Astrocyte (in vitro differentiated cells and primary cell): ENCODE data around the gene SPRED2. TPM values are rescaled to one million over a fixed set of nuclear protein-coding genes. Genes with fewer than 3 reads are reported as not detected.

Source experiments
- DNase-seq: peaks from one replicate; pipeline ENCODE4 v3.0.0-alpha.2; 2010; ENCODE audit warnings: low read depth
- FAIRE-seq: peaks from 2 replicates; lab custom pipeline; 2011; peaks lifted over from hg19 to GRCh38; lab: Jason Lieb, UNC
- H2AFZ ChIP-seq: 2 replicates; pipeline ENCODE4 v1.6.0; 2012; ENCODE audit warnings: low read depth, low read length, inconsistent platforms
- H3K27ac ChIP-seq: 2 replicates; pipeline ENCODE4 v1.5.1; 2011; ENCODE audit warnings: low read depth, low read length, inconsistent platforms
- H3K27me3 ChIP-seq: 2 replicates; pipeline ENCODE4 v1.6.0; 2011; ENCODE audit warnings: low read length, inconsistent platforms; ENCODE audit not compliant: insufficient read depth
- H3K36me3 ChIP-seq: 2 replicates; pipeline ENCODE4 v1.5.1; 2011; ENCODE audit warnings: low read length, inconsistent platforms; ENCODE audit not compliant: insufficient read depth
- H3K4me1 ChIP-seq: 2 replicates; pipeline ENCODE4 v1.5.1; 2011; ENCODE audit warnings: low read length, inconsistent platforms; ENCODE audit not compliant: insufficient read depth
- H3K4me2 ChIP-seq: 2 replicates; pipeline ENCODE4 v1.6.0; 2012; ENCODE audit warnings: low read length, inconsistent platforms
- H3K4me3 ChIP-seq: 2 replicates; pipeline ENCODE4 v1.5.1; 2011; ENCODE audit warnings: low read depth, mild to moderate bottlenecking, low read length, inconsistent platforms; ENCODE audit not compliant: insufficient read depth
- H3K79me2 ChIP-seq: 2 replicates; pipeline ENCODE4 v1.6.0; 2012; ENCODE audit warnings: mild to moderate bottlenecking, low read length, inconsistent platforms; ENCODE audit not compliant: insufficient read depth
- H3K9ac ChIP-seq: 2 replicates; pipeline ENCODE4 v1.6.0; 2012; ENCODE audit warnings: mild to moderate bottlenecking, low read length, inconsistent platforms
- H3K9me3 ChIP-seq: 2 replicates; pipeline ENCODE4 v1.5.1; 2012; ENCODE audit warnings: low read depth, mild to moderate bottlenecking, low read length, inconsistent platforms; ENCODE audit not compliant: insufficient read depth
- H4K20me1 ChIP-seq: 2 replicates; pipeline ENCODE4 v1.6.0; 2012; ENCODE audit warnings: low read length, inconsistent platforms; ENCODE audit not compliant: insufficient read depth
- H3K27ac Mint-ChIP-seq: one replicate; pipeline ENCODE4 v1.8.0; 2021; ENCODE audit warnings: mild to moderate bottlenecking, mixed read lengths; ENCODE audit not compliant: unreplicated experiment
- H3K27me3 Mint-ChIP-seq: one replicate; pipeline ENCODE4 v1.8.0; 2021; ENCODE audit warnings: low read depth, mixed read lengths; ENCODE audit not compliant: unreplicated experiment
- H3K36me3 Mint-ChIP-seq: one replicate; pipeline ENCODE4 v1.8.0; 2021; ENCODE audit warnings: low read depth, mixed read lengths; ENCODE audit not compliant: unreplicated experiment
- H3K4me1 Mint-ChIP-seq: one replicate; pipeline ENCODE4 v1.8.0; 2021; ENCODE audit warnings: low read depth, mixed read lengths; ENCODE audit not compliant: unreplicated experiment
- H3K4me3 Mint-ChIP-seq: one replicate; pipeline ENCODE4 v1.8.0; 2021; ENCODE audit warnings: mild to moderate bottlenecking, moderate library complexity, mixed read lengths; ENCODE audit not compliant: unreplicated experiment
- H3K9me3 Mint-ChIP-seq: one replicate; pipeline ENCODE4 v1.8.0; 2021; ENCODE audit warnings: mild to moderate bottlenecking, mixed read lengths; ENCODE audit not compliant: unreplicated experiment
- EZH2 ChIP-seq: IDR thresholded peaks from 2 replicates; pipeline ENCODE4 v1.6.1; 2012; ENCODE audit warnings: mild to moderate bottlenecking, low read length, inconsistent platforms; ENCODE audit not compliant: insufficient read depth
- total RNA-seq: library from RNA; stranded (reverse); gene quantifications from 2 replicates; pipeline ENCODE4 v1.2.1, GENCODE V29; 2021
- TF ChIP-seq, protein P1 (sequence below): IDR thresholded peaks from 2 replicates; pipeline ENCODE4 v1.5.1; 2011; ENCODE audit warnings: low read depth, mild to moderate bottlenecking, inconsistent platforms, low read length, moderate library complexity; ENCODE audit not compliant: insufficient read depth

SPRED2 gene
- total RNA-seq, 1 donor from 2014 or later = 47.3 TPM

DNA sequence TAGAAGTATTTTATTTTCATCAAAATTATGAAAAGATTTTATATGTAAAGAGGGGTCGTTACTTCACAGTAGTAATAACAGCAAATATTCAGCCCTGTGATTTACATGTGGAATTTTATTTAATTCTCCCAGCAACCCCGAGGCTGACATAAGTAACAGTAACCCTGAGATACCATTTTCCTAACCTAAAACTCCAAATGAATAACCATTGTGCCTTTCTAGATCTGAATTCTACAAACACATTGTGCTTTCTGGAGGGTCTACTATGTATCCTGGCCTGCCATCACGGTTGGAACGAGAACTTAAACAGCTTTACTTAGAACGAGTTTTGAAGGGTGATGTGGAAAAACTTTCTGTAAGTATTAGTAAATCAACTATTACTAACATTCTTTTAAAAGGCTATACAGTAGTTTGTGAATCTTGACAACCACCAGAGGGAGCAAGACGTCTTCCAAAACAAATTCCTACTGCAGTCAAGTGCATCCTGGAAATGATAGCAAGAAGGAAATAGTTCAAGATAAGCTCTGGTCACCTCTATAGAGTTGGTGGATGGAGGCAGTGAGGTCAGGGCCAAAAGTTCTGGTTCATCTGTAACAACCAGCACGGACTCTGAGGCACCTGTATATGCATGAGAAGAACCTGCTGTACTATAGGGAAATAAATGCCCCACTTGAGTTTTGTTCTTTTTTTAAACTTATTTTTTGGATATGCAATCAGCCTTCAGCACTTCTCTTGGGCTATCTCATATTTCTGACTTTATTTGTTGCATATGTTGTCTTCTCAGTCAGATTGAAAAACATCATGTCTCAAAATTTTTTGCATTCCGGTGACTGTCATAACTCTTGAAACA is 167.4 kb downstream of the SPRED2 start:
- FAIRE-seq (no peak), DNase-seq (peak; percentile 72)
- no peak overlapping the region for H3K4me3 ChIP-seq
- H3K4me2 ChIP-seq = no peak overlapping the region
- H3K9ac ChIP-seq = no peak overlapping the region
- no peak overlapping the region for H3K4me3 Mint-ChIP-seq
- H3K27ac Mint-ChIP-seq = no peak overlapping the region
- peaks cover 24% of the 10 kb centered on the region for H3K4me1 Mint-ChIP-seq
- peaks cover 12% of the 10 kb centered on the region for H3K36me3 Mint-ChIP-seq
- no peak overlapping the region for H2AFZ ChIP-seq
- peaks cover 58% of the 10 kb centered on the region for H3K79me2 ChIP-seq
- H3K27me3 Mint-ChIP-seq = no peaks in the 10 kb centered on the region
- peaks cover 4% of the 10 kb centered on the region for H3K4me1 ChIP-seq
- H3K36me3 ChIP-seq = peaks cover 45% of the 10 kb centered on the region
- TF ChIP-seq, protein P1, sequence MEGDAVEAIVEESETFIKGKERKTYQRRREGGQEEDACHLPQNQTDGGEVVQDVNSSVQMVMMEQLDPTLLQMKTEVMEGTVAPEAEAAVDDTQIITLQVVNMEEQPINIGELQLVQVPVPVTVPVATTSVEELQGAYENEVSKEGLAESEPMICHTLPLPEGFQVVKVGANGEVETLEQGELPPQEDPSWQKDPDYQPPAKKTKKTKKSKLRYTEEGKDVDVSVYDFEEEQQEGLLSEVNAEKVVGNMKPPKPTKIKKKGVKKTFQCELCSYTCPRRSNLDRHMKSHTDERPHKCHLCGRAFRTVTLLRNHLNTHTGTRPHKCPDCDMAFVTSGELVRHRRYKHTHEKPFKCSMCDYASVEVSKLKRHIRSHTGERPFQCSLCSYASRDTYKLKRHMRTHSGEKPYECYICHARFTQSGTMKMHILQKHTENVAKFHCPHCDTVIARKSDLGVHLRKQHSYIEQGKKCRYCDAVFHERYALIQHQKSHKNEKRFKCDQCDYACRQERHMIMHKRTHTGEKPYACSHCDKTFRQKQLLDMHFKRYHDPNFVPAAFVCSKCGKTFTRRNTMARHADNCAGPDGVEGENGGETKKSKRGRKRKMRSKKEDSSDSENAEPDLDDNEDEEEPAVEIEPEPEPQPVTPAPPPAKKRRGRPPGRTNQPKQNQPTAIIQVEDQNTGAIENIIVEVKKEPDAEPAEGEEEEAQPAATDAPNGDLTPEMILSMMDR = peak; percentile 67
- no peak for TF ChIP-seq EZH2
- H3K27me3 ChIP-seq = no peaks in the 10 kb centered on the region
- H4K20me1 ChIP-seq = peaks cover 68% of the 10 kb centered on the region
- H3K9me3 ChIP-seq = no peaks in the 10 kb centered on the region
- H3K9me3 Mint-ChIP-seq = no peaks in the 10 kb centered on the region
- H3K27ac ChIP-seq = no peak overlapping the region

- TF ChIP-seq EZH2 = no peak
- TF ChIP-seq, protein P1 = no peak
- FAIRE-seq (no peak), DNase-seq (no peak)
- Histone ChIP-seq H3K9ac (no peak overlapping the region), H3K79me2 (peaks cover 68% of the 10 kb centered on the region), H3K4me3 (no peak overlapping the region), H3K27me3 (no peaks in the 10 kb centered on the region), H3K4me1 (peaks cover 4% of the 10 kb centered on the region), H3K27ac (no peak overlapping the region), H4K20me1 (peaks cover 72% of the 10 kb centered on the region), H2AFZ (no peak overlapping the region), H3K4me2 (no peak overlapping the region), H3K9me3 (no peaks in the 10 kb centered on the region), H3K36me3 (peaks cover 49% of the 10 kb centered on the region)
- Mint-ChIP-seq H3K9me3 (no peaks in the 10 kb centered on the region), H3K4me3 (no peak overlapping the region), H3K27ac (no peak overlapping the region), H3K4me1 (peaks cover 24% of the 10 kb centered on the region), H3K27me3 (no peaks in the 10 kb centered on the region), H3K36me3 (peaks cover 12% of the 10 kb centered on the region)
Measured at GRCh38 chr2:65263986-65264385, 168.4 kb downstream of the SPRED2 start.

- Histone ChIP-seq H3K4me2 (no peak overlapping the region), H3K27ac (no peak overlapping the region), H3K79me2 (peaks cover 74% of the 10 kb centered on the region), H2AFZ (no peak overlapping the region), H3K9me3 (no peaks in the 10 kb centered on the region), H3K9ac (no peak overlapping the region), H3K4me3 (no peak overlapping the region), H4K20me1 (peaks cover 73% of the 10 kb centered on the region), H3K27me3 (no peaks in the 10 kb centered on the region), H3K36me3 (peaks cover 47% of the 10 kb centered on the region), H3K4me1 (peaks cover 4% of the 10 kb centered on the region)
- no peak overlapping the region for H3K27ac Mint-ChIP-seq
- TF ChIP-seq, protein P1 = no peak
- no peak for TF ChIP-seq EZH2
- peaks cover 24% of the 10 kb centered on the region for H3K4me1 Mint-ChIP-seq
- FAIRE-seq (no peak), DNase-seq (peak; percentile 30)
- H3K9me3 Mint-ChIP-seq = no peaks in the 10 kb centered on the region
- H3K27me3 Mint-ChIP-seq = no peaks in the 10 kb centered on the region
- no peak overlapping the region for H3K4me3 Mint-ChIP-seq
- H3K36me3 Mint-ChIP-seq = peaks cover 13% of the 10 kb centered on the region
Measured at GRCh38 chr2:65263262-65263661, 169.1 kb downstream of the SPRED2 start.
